SK-N-MC (cell line): ENCODE data around the gene PCSK4.
"Not testable (repeated sequence)": the region's sequence is repeated elsewhere in the genome, so short reads cannot be mapped to it uniquely, and the experiment has no call there.

Experiments
- DNase-seq: peaks from one replicate; pipeline ENCODE4 v3.0.0-alpha.2; 2011; ENCODE audit warnings: low read depth, low spot score
- H3K27ac ChIP-seq: fragments of 200-600 bp; sonication (generic); 2 replicates; pipeline ENCODE4 v1.5.1; 2016; ENCODE audit warnings: mixed run types
- H3K36me3 ChIP-seq: fragments of 200-600 bp; sonication (generic); 2 replicates; pipeline ENCODE4 v1.6.1; 2017; ENCODE audit warnings: antibody characterized with exemption, low read length, mixed read lengths; ENCODE audit not compliant: insufficient read depth
- H3K4me3 ChIP-seq: fragments of 200-600 bp; sonication (generic); 2 replicates; pipeline ENCODE4 v1.5.1; 2016
- H3K9ac ChIP-seq: fragments of 200-600 bp; sonication (generic); 2 replicates; pipeline ENCODE4 v1.8.0; 2017; ENCODE audit warnings: mixed run types, mixed read lengths; ENCODE audit not compliant: insufficient read length
- H3K9me3 ChIP-seq: fragments of 200-600 bp; sonication (generic); 2 replicates; pipeline ENCODE4 v1.6.1; 2017; ENCODE audit warnings: low read depth, mild to moderate bottlenecking, antibody characterized with exemption, low read length, moderate library complexity, mixed read lengths
- EZH2 ChIP-seq: fragments of 200-600 bp; sonication (generic); IDR thresholded peaks from one replicate; pipeline ENCODE4 v1.6.1; 2017; ENCODE audit warnings: antibody characterized with exemption
- FOXP2 ChIP-seq: optimal IDR thresholded peaks from 2 replicates; pipeline ENCODE3; 2011; ENCODE audit warnings: mild to moderate bottlenecking, moderate library complexity; ENCODE audit not compliant: insufficient read depth; ENCODE audit errors: extremely low read length, control extremely low read depth
- POLR2AphosphoS5 ChIP-seq: IDR thresholded peaks from 2 replicates; pipeline ENCODE4 v1.6.1; 2012; ENCODE audit warnings: mild to moderate bottlenecking, low read depth, low read length, borderline replicate concordance

The PCSK4 gene

DNA sequence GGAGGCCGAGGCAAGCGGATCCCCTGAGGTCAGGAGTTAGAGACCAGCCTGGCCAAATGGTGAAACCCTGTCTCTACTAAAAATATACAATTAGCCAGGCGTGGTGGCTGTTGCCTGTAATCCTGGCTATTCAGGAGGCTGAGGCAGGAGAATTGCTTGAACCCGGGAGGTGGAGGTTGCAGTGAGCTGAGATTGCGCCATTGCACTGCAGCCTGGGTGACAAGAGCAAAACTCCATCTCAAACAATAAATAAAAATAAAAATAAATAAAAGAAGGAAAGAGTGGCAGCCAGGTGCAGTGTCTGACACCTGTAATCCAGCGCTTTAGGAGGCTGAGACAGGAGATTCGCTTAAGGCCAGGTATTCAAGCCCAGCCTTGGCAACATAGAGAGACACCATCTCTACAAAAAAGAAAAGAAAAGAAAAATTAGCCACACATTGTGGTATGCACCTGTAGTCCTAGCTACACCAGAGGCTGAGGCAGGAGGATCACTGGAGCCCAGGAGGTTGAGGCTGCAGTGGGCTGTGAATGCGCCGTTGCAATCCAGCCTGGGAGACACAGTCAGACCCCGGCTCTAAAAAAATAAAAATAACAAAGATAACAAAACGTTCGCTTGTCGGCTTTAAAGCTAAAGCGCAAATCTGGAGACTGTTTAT is 12.4 kb upstream of the PCSK4 start:
- Histone ChIP-seq H3K9ac (peak overlapping the region; percentile 37), H3K4me3 (no peak overlapping the region), H3K36me3 (no peaks in the 10 kb centered on the region), H3K27ac (no peak overlapping the region), H3K9me3 (no peaks in the 10 kb centered on the region)
- TF ChIP-seq POLR2AphosphoS5 (no peak), EZH2 (no peak), FOXP2 (no peak)
- no peak for DNase-seq

- no peak for DNase-seq
- Histone ChIP-seq H3K36me3 (no peaks in the 10 kb centered on the region), H3K27ac (no peak overlapping the region), H3K9me3 (no peaks in the 10 kb centered on the region), H3K4me3 (no peak overlapping the region), H3K9ac (no peak overlapping the region)
- no peak for TF ChIP-seq FOXP2
- TF ChIP-seq EZH2: no peak
- no peak for TF ChIP-seq POLR2AphosphoS5
Observed at GRCh38 chr19:1501200-1501595, 11.0 kb upstream of the PCSK4 start.

DNA sequence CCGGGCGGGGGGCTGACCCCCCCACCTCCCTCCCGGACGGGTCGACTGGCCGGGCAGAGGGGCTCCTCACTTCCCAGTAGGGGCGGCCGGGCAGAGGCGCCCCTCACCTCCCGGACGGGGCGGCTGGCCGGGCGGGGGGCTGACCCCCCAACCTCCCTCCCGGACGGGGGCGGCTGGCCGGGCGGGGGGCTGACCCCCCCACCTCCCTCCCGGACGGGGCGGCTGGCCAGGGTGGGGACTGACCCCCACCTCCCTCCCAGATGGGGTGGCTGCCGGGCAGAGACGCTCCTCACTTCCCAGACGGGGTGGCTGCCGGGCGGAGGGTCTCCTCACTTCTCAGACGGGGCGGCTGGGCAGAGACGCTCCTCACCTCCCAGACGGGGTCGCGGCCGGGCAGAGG is 9.1 kb upstream of the PCSK4 start:
- H3K9me3 ChIP-seq, DNase-seq, H3K36me3 ChIP-seq, H3K4me3 ChIP-seq, H3K27ac ChIP-seq, H3K9ac ChIP-seq: not testable (repeated sequence)

GRCh38 chr19:1497578-1498235 is 7.6 kb upstream of the PCSK4 start:
- Histone ChIP-seq H3K36me3 (no peaks in the 10 kb centered on the region), H3K4me3 (no peak overlapping the region; the same call in 1 of the 2 replicates), H3K9ac (no peak overlapping the region), H3K9me3 (no peaks in the 10 kb centered on the region), H3K27ac (no peak overlapping the region)
- no peak for TF ChIP-seq FOXP2
- TF ChIP-seq EZH2: no peak
- no peak for TF ChIP-seq POLR2AphosphoS5
- no peak for DNase-seq

DNA sequence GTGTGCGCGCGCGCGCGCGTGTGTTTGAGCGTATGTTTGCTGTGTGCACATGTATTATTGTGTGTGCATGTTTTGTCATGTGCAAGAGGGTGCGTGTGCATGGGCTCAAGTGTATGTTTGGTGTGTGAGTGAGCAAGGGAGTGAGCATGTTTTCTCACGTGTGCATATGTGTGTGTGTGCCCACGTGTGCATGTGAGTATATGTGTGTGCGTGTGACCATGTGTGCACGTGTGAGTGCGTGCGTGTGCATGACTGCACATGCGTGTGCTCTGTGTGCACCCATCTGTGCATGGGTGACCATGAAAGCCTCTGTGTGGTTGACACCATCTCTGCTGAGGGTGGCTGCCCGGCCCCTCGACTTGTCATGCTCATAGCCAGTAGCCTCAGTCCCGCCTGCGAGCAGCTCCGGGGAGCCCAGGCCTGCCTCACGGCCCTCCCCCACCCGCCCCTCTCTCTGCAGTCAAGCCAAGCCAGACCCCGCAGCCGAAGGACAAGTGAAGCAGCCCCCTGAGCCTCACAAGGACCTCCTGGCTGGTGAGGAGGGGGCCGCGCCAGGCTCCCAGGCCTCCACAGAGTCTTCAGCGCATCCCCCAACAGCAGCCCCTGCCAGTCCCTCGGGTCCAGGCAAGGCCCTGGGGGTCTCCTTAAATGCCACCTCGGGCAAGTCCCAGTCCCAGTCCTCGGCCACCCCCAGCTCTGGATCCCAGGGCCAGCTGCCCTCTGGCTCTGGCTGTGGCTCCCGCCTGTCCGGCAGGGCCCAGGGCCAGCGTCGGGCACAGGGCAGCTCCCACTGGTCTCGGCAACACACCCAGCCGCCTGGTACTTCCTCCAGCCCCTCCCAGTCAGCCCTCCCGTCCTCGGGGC is 6.8 kb upstream of the PCSK4 start:
- Histone ChIP-seq H3K9me3 (no peaks in the 10 kb centered on the region), H3K4me3 (no peak overlapping the region), H3K27ac (no peak overlapping the region), H3K36me3 (no peaks in the 10 kb centered on the region), H3K9ac (no peak overlapping the region)
- no peak for TF ChIP-seq EZH2
- no peak for TF ChIP-seq FOXP2
- no peak for TF ChIP-seq POLR2AphosphoS5
- DNase-seq: no peak

GRCh38 chr19:1495799-1496713 is 5.9 kb upstream of the PCSK4 start:
- H3K9me3 ChIP-seq: no peaks in the 10 kb centered on the region
- H3K9ac ChIP-seq: no peak overlapping the region
- H3K27ac ChIP-seq: no peak overlapping the region
- H3K4me3 ChIP-seq: no peak overlapping the region
- TF ChIP-seq POLR2AphosphoS5 (no peak), FOXP2 (no peak), EZH2 (no peak)
- no peaks in the 10 kb centered on the region for H3K36me3 ChIP-seq
- DNase-seq: no peak

DNA sequence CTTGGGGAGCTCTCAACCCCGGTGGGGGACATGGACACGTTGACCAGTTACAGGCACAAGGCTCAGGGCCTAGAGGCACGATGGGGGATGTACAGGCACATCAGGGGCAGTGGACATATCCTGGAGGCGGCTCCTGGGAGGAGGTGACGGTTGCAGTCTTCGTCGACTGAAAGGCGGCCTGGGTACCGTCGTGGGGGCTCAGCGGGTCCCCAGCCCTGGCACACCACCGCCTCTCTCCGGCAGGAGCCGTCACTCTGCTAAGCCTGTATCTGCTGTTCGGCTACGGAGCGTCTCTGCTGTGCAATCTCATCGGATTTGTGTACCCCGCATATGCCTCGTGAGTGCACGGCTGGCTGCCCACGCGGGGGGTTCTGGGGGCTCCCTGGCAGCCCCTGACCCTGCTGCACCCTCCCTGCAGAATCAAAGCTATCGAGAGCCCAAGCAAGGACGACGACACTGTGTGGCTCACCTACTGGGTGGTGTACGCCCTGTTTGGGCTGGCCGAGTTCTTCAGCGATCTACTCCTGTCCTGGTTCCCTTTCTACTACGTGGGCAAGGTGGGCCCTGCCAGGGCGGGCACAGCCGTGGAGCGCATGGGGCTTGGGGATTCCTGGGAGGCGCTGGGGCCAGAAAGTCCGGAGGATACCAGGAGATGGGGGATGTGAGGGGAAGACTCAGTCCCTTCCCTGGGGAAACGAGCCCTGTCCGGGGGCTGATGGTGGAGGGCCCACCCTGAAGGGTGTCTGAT is 5.1 kb upstream of the PCSK4 start:
- H3K27ac ChIP-seq: no peak overlapping the region
- H3K9me3 ChIP-seq: no peaks in the 10 kb centered on the region
- H3K4me3 ChIP-seq: no peak overlapping the region
- DNase-seq: no peak
- no peak for TF ChIP-seq EZH2
- TF ChIP-seq POLR2AphosphoS5: no peak
- TF ChIP-seq FOXP2: no peak
- no peaks in the 10 kb centered on the region for H3K36me3 ChIP-seq
- no peak overlapping the region for H3K9ac ChIP-seq
